ENCODE measurements around the gene GFPT2. TPM values are rescaled to one million over a fixed set of nuclear protein-coding genes. Genes with fewer than 3 reads are reported as not detected.
A peak's percentile ranks its signal among the peaks of the same experiment; 100 is the strongest.

Gene GFPT2
- total and polyA plus RNA-seq, 9 of the 15 experiments (the other 6 are each of a cell fraction or from before 2014, with no cell fraction given) = 0.07 to 0.14 (median 0.08) TPM; not detected in 6

- Histone ChIP-seq H3K79me2 (ENCODE audit: control insufficient read depth, insufficient read depth, low read length) (peaks cover 46% of the 10 kb centered on the region), H3K4me1 (replicated peaks in 1 of 2; ENCODE audit: control insufficient read depth in 2 of 2, insufficient read depth in 2 of 2, low read length in 2 of 2) (peaks cover 13 to 34% of the 10 kb centered on the region in 2 experiments; a peak in 4 of 5 replicates), H3K9me3 (replicated peaks; ENCODE audit: control insufficient read depth, insufficient read depth, low read depth, low read length) (no peaks in the 10 kb centered on the region), H3K9ac (ENCODE audit: insufficient read depth in 1 of 2, low read depth in 2 of 2, low read length in 2 of 2) (peak overlapping the region in 1 of 2 experiments; percentile 78; a peak in 1 of 4 replicates), H2AFZ (ENCODE audit: low read depth, low read length) (no peak overlapping the region), H3K36me3 (ENCODE audit: control insufficient read depth, insufficient read depth, low read length) (peaks cover 21% of the 10 kb centered on the region; the same call in 2 of the 3 replicates), H3K27ac (ENCODE audit: extremely low read depth, low read depth, low read length) (no peak overlapping the region), H3K4me3 (no peak overlapping the region), H3K27me3 (ENCODE audit: control insufficient read depth in 2 of 2, insufficient read depth in 2 of 2, low read length in 2 of 2) (no peaks in the 10 kb centered on the region), H3K9me1 (ENCODE audit: control insufficient read depth, insufficient read depth, low read length) (no peaks in the 10 kb centered on the region), H3K4me2 (ENCODE audit: insufficient read depth, low read length) (no peak overlapping the region), H4K20me1 (replicated peaks; ENCODE audit: control insufficient read depth, insufficient read depth, low read length) (peaks cover 14% of the 10 kb centered on the region)
- no TSS peak for BruUV-seq (replicated peaks)
- FAIRE-seq = no peak
- intact Hi-C loops (cut with micrococcal nuclease) (no loop called here), in situ Hi-C loops (cut with MboI) (no loop called here)
- ChIA-PET POLR2A (interaction anchor here (0.6 to 2.1 kb wide), 5 partner anchors 8 to 15 kb away, joined by 3 to 12 read pairs (median 3); no protein-coding TSS in a partner anchor), CTCF (ENCODE audit: low intra/inter-chr PET ratio) (no interaction called here)
- no peak for ATAC-seq
- 66% methylated on average over 3 of the region's 3 CpGs for WGBS (ENCODE audit: insufficient coverage, low coverage, missing lambda C conversion rate)
- DNase-seq (ENCODE audit: extremely low read depth in 1 of 4, low spot score in 3 of 4) = no peak
- no peak for TF ChIP-seq RFX5 (IDR thresholded peaks at IDR 0.05; ENCODE audit: low read depth, low read length)
- TF ChIP-seq ZNF785 (CRISPR knock-in tag; IDR thresholded peaks at IDR 0.05) = no peak
- no peak for TF ChIP-seq THRB (CRISPR knock-in tag; conservative IDR thresholded peaks at IDR 0.05)
- no peak for TF ChIP-seq HES1 (IDR thresholded peaks at IDR 0.05; ENCODE audit: low read depth)
- no peak for TF ChIP-seq CHD1 (IDR thresholded peaks at IDR 0.05; ENCODE audit: low read length)
- no peak for TF ChIP-seq THRA (IDR thresholded peaks at IDR 0.05)
- TF ChIP-seq PHF20 (IDR thresholded peaks at IDR 0.05; ENCODE audit: partially characterized antibody) = no peak
Measured at GRCh38 chr5:180289433-180289832, 63.7 kb downstream of the GFPT2 start.

Data from K562 (cell line).